PFSK-1 (cell line): Measurements from ENCODE around the gene KRT33A.

ENCODE experiments used
- FOXP2 ChIP-seq: optimal IDR thresholded peaks from 2 replicates; pipeline ENCODE3; 2011; ENCODE audit warnings: borderline replicate concordance, control low read depth, inconsistent platforms; ENCODE audit not compliant: insufficient read depth; ENCODE audit errors: extremely low read length, extremely low read depth
- POLR2AphosphoS5 ChIP-seq: IDR thresholded peaks from 2 replicates; pipeline ENCODE4 v1.6.1; 2012; ENCODE audit warnings: low read depth, mild to moderate bottlenecking, control low read depth, low read length, moderate library complexity
- SIN3A ChIP-seq: IDR thresholded peaks from 2 replicates; pipeline ENCODE4 v1.6.1; 2012; ENCODE audit warnings: mild to moderate bottlenecking, low read length, moderate library complexity, borderline replicate concordance; ENCODE audit not compliant: insufficient read depth
- TAF1 ChIP-seq: IDR thresholded peaks from 2 replicates; pipeline ENCODE4 v1.6.1; 2012; ENCODE audit warnings: low read length, control low read depth, borderline replicate concordance; ENCODE audit not compliant: insufficient read depth
- TF ChIP-seq, protein P1 (sequence below), 2 experiments: IDR thresholded peaks; 2 replicates each; pipeline versions ENCODE4 v1.6.1 to v1.8.0; 2011 to 2012; ENCODE audit warnings: low read depth in 2 of 2, low read length in 2 of 2, control low read depth in 1 of 2, inconsistent platforms in 1 of 2, mild to moderate bottlenecking in 1 of 2, moderate library complexity in 1 of 2; ENCODE audit not compliant: insufficient read depth in 1 of 2

The KRT33A gene

DNA sequence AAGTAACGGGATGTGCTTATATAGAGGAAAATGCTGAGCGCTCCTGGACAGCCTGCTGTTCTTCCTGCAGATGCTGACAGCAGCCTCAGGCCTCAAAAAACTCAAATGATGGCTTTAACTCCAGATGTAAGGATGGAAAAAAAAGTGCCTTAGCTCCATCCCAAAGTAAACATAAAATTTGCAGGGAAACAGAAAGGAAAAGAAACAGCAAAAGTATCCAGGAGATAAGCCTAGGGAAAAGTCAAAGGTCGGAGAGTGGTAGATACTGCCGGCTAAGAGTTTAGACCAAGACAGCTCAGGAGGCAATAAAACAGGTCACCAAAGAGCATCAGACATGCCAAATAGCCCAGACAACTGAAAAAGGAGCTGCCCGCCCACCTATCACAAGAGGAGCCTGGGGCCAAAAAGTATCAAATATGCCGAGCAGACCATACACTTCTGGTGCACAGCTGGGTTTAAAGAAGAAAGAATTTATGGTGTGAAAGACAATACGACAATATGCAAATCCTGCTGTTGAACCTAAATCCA lies 39.8 kb upstream of the KRT33A start:
- TF ChIP-seq, protein P1, sequence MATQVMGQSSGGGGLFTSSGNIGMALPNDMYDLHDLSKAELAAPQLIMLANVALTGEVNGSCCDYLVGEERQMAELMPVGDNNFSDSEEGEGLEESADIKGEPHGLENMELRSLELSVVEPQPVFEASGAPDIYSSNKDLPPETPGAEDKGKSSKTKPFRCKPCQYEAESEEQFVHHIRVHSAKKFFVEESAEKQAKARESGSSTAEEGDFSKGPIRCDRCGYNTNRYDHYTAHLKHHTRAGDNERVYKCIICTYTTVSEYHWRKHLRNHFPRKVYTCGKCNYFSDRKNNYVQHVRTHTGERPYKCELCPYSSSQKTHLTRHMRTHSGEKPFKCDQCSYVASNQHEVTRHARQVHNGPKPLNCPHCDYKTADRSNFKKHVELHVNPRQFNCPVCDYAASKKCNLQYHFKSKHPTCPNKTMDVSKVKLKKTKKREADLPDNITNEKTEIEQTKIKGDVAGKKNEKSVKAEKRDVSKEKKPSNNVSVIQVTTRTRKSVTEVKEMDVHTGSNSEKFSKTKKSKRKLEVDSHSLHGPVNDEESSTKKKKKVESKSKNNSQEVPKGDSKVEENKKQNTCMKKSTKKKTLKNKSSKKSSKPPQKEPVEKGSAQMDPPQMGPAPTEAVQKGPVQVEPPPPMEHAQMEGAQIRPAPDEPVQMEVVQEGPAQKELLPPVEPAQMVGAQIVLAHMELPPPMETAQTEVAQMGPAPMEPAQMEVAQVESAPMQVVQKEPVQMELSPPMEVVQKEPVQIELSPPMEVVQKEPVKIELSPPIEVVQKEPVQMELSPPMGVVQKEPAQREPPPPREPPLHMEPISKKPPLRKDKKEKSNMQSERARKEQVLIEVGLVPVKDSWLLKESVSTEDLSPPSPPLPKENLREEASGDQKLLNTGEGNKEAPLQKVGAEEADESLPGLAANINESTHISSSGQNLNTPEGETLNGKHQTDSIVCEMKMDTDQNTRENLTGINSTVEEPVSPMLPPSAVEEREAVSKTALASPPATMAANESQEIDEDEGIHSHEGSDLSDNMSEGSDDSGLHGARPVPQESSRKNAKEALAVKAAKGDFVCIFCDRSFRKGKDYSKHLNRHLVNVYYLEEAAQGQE (IDR thresholded peaks at IDR 0.05; ENCODE audit: insufficient read depth in 1 of 2, low read depth in 2 of 2, low read length in 2 of 2) = no peak
- no peak for TF ChIP-seq TAF1
- TF ChIP-seq POLR2AphosphoS5 = no peak
- no peak for TF ChIP-seq FOXP2
- no peak for TF ChIP-seq SIN3A

DNA sequence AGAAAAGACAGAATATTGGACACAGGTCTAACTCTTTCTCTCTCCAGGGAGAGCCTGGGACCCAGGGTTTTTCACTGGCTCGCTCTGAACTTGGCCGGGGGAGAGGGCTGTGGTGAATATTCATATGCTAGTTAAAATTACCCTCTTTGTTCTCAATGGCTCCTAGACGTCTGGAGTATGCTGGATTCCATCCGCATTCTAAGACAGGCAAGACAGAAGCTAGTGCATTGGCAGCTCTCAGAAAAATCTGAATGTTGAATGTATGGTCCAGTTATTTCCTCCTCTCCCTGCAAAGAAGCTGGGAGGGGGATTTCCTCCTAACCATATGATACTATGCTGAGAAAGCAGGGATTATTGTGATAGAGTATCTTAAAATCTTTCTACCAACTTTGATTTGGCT lies 37.0 kb upstream of the KRT33A start:
- no peak for TF ChIP-seq POLR2AphosphoS5
- TF ChIP-seq FOXP2 = no peak
- TF ChIP-seq, protein P1 (IDR thresholded peaks at IDR 0.05; ENCODE audit: insufficient read depth in 1 of 2, low read depth in 2 of 2, low read length in 2 of 2) = no peak
- TF ChIP-seq SIN3A = no peak
- no peak for TF ChIP-seq TAF1

DNA sequence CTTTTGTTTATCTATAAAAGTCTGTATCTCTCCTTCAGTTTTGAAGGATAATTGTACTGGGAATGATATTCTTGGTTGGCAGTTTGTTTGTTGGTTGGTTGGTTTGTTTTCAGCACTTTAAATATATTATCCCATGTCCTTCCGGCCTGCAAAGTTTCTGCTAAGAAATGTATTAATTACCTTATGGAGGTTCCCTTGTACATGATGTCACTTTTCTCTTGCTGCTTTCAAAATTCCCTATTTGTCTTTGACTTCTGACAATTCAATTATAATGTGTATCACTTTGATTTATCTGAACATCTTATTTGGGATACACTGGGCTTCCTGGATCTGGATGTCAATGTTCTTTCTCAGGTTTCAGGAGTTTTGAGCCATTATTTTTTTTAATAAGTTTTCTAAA lies 35.6 kb upstream of the KRT33A start:
- TF ChIP-seq, protein P1 (IDR thresholded peaks at IDR 0.05; ENCODE audit: insufficient read depth in 1 of 2, low read depth in 2 of 2, low read length in 2 of 2) = no peak
- TF ChIP-seq FOXP2 = no peak
- no peak for TF ChIP-seq POLR2AphosphoS5
- TF ChIP-seq TAF1 = no peak
- TF ChIP-seq SIN3A = no peak

DNA sequence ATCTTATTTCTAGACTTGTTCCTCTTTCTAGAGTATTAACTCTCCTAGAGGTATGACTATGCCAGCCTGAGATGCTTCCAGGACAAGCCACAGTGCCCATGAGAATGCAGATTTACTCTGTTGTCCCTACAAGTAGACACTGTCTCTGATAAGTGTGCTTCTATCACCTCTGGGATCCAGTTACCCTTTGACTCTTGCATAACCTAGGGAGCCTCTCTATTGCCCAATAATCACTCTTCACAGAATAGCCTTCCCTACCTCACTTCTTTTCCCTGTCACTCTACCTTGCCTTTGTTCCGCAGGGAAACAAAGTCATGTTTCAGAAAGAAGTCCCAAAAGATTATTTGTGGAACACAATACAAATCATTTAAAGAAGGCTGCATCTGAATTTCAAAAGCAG lies 33.1 kb upstream of the KRT33A start:
- TF ChIP-seq TAF1 = no peak
- no peak for TF ChIP-seq SIN3A
- TF ChIP-seq FOXP2 = no peak
- TF ChIP-seq, protein P1 (IDR thresholded peaks at IDR 0.05; ENCODE audit: insufficient read depth in 1 of 2, low read depth in 2 of 2, low read length in 2 of 2) = no peak
- no peak for TF ChIP-seq POLR2AphosphoS5

DNA sequence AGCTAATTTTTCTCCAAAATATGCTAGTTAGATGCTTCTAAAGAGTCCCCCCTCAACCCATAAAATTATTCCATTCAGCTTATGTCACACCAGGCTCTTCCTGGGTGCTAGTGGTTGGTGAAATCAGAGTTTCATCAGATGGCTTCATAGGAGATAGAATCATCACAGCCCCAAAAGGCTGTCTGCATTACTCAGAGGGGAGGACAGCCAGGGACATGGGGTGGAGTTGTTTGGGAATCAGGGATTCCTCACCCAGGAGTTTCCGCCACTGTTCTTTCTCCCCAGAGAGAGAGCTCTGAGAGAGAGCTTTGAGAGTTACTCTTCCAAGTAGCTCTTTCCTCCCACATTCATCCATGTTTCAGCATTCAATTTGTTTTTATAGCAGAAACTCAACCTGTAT lies 31.8 kb upstream of the KRT33A start:
- no peak for TF ChIP-seq POLR2AphosphoS5
- TF ChIP-seq, protein P1 (IDR thresholded peaks at IDR 0.05; ENCODE audit: insufficient read depth in 1 of 2, low read depth in 2 of 2, low read length in 2 of 2) = no peak
- no peak for TF ChIP-seq SIN3A
- no peak for TF ChIP-seq TAF1
- no peak for TF ChIP-seq FOXP2
